SK-N-SH (cell line): Measurements from ENCODE around the gene GALNT5. TPM values are rescaled to one million over a fixed set of nuclear protein-coding genes. Genes with fewer than 3 reads are reported as not detected.

Experiments used
- CTCF ChIA-PET: fragments of 300-600, 350-600 bp; formaldehyde crosslinking; extraction: SDS; loops from one replicate; lab custom pipeline; 2021; lab: Yijun Ruan, JAX
- POLR2A ChIA-PET: fragments of 350-600 bp; sonication (Branson Sonifier 250); formaldehyde crosslinking; extraction: SDS; loops from one replicate; lab custom pipeline; 2020; ENCODE audit warnings: antibody characterized with exemption, inconsistent platforms; lab: Yijun Ruan, JAX
- DNase-seq: peaks from one replicate; pipeline ENCODE4 v3.0.0; 2012
- H2AFZ ChIP-seq: fragments of 200-600 bp; sonication (generic); 2 replicates; pipeline ENCODE4 v1.8.1; 2016; ENCODE audit warnings: antibody characterized with exemption, mild to moderate bottlenecking, low read depth
- H3F3A ChIP-seq: fragments of 200-600 bp; sonication (generic); replicated peaks from 2 replicates; pipeline ENCODE3; 2016; ENCODE audit warnings: antibody characterized with exemption, mild to moderate bottlenecking; ENCODE audit not compliant: insufficient read depth
- H3K27ac ChIP-seq, 2 experiments: fragments of 200-500 bp in 1 of 2; fragments of 200-600 bp in 1 of 2; sonication (Bioruptor generic) in 1 of 2; sonication (generic), shearing (Covaris generic) in 1 of 2; 2 replicates each; pipeline versions ENCODE4 v1.5.1 to v1.6.1; 2014 to 2016; ENCODE audit warnings: low read depth in 2 of 2, inconsistent platforms in 1 of 2, low read length in 1 of 2, mild to moderate bottlenecking in 1 of 2, mixed read lengths in 1 of 2
- H3K27me3 ChIP-seq: fragments of 200-600 bp; sonication (generic), shearing (Covaris generic); 2 replicates; pipeline ENCODE4 v1.6.1; 2016; ENCODE audit warnings: mixed run types; ENCODE audit not compliant: insufficient read depth
- H3K36me3 ChIP-seq, 2 experiments: fragments of 200-500 bp in 1 of 2; fragments of 200-600 bp in 1 of 2; sonication (Bioruptor generic) in 1 of 2; sonication (generic) in 1 of 2; replicated peaks in 1 of 2; 2 replicates each; pipeline versions ENCODE3 to v1.5.1; 2014 to 2016; ENCODE audit warnings: low read length in 1 of 2, mild to moderate bottlenecking in 1 of 2; ENCODE audit not compliant: insufficient read depth in 2 of 2, control insufficient read depth in 1 of 2
- H3K4me1 ChIP-seq, 2 experiments: fragments of 200-500 bp in 1 of 2; fragments of 200-600 bp in 1 of 2; sonication (Bioruptor generic) in 1 of 2; sonication (generic), shearing (Covaris generic) in 1 of 2; 2 replicates each; pipeline versions ENCODE4 v1.5.1 to v1.6.1; 2014 to 2016; ENCODE audit warnings: low read depth in 1 of 2, low read length in 1 of 2, mixed run types in 1 of 2; ENCODE audit not compliant: insufficient read depth in 2 of 2, control insufficient read depth in 1 of 2
- H3K4me2 ChIP-seq: fragments of 200-600 bp; sonication (generic), shearing (Covaris generic); 2 replicates; pipeline ENCODE4 v1.6.1; 2017; ENCODE audit warnings: mixed run types
- H3K4me3 ChIP-seq, 2 experiments: fragments of 200-500 bp in 1 of 2; fragments of 200-600 bp in 1 of 2; sonication (Bioruptor generic) in 1 of 2; sonication (generic), shearing (Covaris generic) in 1 of 2; 2 replicates each; pipeline versions ENCODE4 v1.5.1 to v1.8.1; 2014 to 2016; ENCODE audit warnings: low read depth in 2 of 2, inconsistent platforms in 1 of 2, low read length in 1 of 2, mild to moderate bottlenecking in 1 of 2, mixed read lengths in 1 of 2, moderate library complexity in 1 of 2
- H3K79me2 ChIP-seq: fragments of 200-600 bp; sonication (generic); 2 replicates; pipeline ENCODE4 v1.8.1; 2017; ENCODE audit warnings: mild to moderate bottlenecking; ENCODE audit not compliant: insufficient read depth
- H3K9ac ChIP-seq: fragments of 200-600 bp; sonication (generic); 2 replicates; pipeline ENCODE4 v1.6.1; 2017; ENCODE audit warnings: mixed run types
- H3K9me2 ChIP-seq: fragments of 200-600 bp; sonication (generic); 2 replicates; pipeline ENCODE4 v1.6.1; 2017; ENCODE audit warnings: mixed run types
- H3K9me3 ChIP-seq: fragments of 200-600 bp; sonication (generic); 2 replicates; pipeline ENCODE4 v1.6.1; 2017; ENCODE audit warnings: mixed run types, mild to moderate bottlenecking, moderate library complexity
- H4K20me1 ChIP-seq: fragments of 200-600 bp; sonication (generic); 2 replicates; pipeline ENCODE4 v1.6.1; 2017; ENCODE audit warnings: mild to moderate bottlenecking, mixed run types; ENCODE audit not compliant: insufficient read depth
- EP300 ChIP-seq, 2 experiments: IDR thresholded peaks; 2 replicates each; pipeline versions ENCODE4 v1.4.0 to v1.6.1; 2012; ENCODE audit warnings: borderline replicate concordance in 1 of 2, low read depth in 1 of 2, low read length in 1 of 2
- FOSL2 ChIP-seq: IDR thresholded peaks from 2 replicates; pipeline ENCODE4 v1.4.0; 2012; ENCODE audit warnings: low read depth, mild to moderate bottlenecking, moderate library complexity, borderline replicate concordance
- GATA2 ChIP-seq: sonication (generic); formaldehyde crosslinking; IDR thresholded peaks from 2 replicates; pipeline ENCODE4 v1.5.0; 2020; ENCODE audit warnings: mild to moderate bottlenecking, missing genetic modification reagents
- MAX ChIP-seq: IDR thresholded peaks from 2 replicates; pipeline ENCODE4 v1.4.0; 2012; ENCODE audit warnings: low read depth
- MXI1 ChIP-seq: IDR thresholded peaks from 2 replicates; pipeline ENCODE4 v1.6.1; 2012; ENCODE audit warnings: mild to moderate bottlenecking, low read depth, low read length, improper control_type of control experiment
- NFIC ChIP-seq: IDR thresholded peaks from 2 replicates; pipeline ENCODE4 v1.4.0; 2012; ENCODE audit warnings: borderline replicate concordance
- PBX3 ChIP-seq: IDR thresholded peaks from 2 replicates; pipeline ENCODE4; 2012
- POLR2AphosphoS5 ChIP-seq: IDR thresholded peaks from 2 replicates; pipeline ENCODE4 v1.6.1; 2012; ENCODE audit warnings: low read depth, low read length
- RFX5 ChIP-seq: IDR thresholded peaks from 2 replicates; pipeline ENCODE4 v1.6.1; 2012; ENCODE audit warnings: mild to moderate bottlenecking, improper control_type of control experiment, low read length
- SMC3 ChIP-seq: IDR thresholded peaks from 2 replicates; pipeline ENCODE4 v1.6.1; 2012; ENCODE audit warnings: low read depth, low read length, improper control_type of control experiment
- TAF1 ChIP-seq: IDR thresholded peaks from 2 replicates; pipeline ENCODE4 v1.6.1; 2012; ENCODE audit warnings: low read depth, mild to moderate bottlenecking, low read length, moderate library complexity, borderline replicate concordance
- TCF12 ChIP-seq: IDR thresholded peaks from 2 replicates; pipeline ENCODE4 v1.4.0; 2012
- TEAD4 ChIP-seq: IDR thresholded peaks from 2 replicates; pipeline ENCODE4 v1.4.0; 2012; ENCODE audit warnings: mild to moderate bottlenecking, borderline replicate concordance; ENCODE audit not compliant: insufficient read depth
- WGBS: methylation state at CpG from one replicate; pipeline ENCODE4 v1.1.6; 2017; ENCODE audit warnings: low lambda C conversion rate; 5-methylcytosine and 5-hydroxymethylcytosine counted together
- polyA plus RNA-seq, 3 experiments: library from polyadenylated mRNA; depleted of rRNA; stranded (reverse); fragments of >200 nt; gene quantifications; 2 replicates each; pipeline ENCODE4 v1.2.3, GENCODE V29; 2012
- TF ChIP-seq, protein P1 (sequence below): fragments of 150-350 bp; IDR thresholded peaks from 2 replicates; pipeline ENCODE4 v1.6.1; 2017; ENCODE audit warnings: antibody characterized with exemption, low read length, low read depth, borderline replicate concordance

The GALNT5 gene, protein sequence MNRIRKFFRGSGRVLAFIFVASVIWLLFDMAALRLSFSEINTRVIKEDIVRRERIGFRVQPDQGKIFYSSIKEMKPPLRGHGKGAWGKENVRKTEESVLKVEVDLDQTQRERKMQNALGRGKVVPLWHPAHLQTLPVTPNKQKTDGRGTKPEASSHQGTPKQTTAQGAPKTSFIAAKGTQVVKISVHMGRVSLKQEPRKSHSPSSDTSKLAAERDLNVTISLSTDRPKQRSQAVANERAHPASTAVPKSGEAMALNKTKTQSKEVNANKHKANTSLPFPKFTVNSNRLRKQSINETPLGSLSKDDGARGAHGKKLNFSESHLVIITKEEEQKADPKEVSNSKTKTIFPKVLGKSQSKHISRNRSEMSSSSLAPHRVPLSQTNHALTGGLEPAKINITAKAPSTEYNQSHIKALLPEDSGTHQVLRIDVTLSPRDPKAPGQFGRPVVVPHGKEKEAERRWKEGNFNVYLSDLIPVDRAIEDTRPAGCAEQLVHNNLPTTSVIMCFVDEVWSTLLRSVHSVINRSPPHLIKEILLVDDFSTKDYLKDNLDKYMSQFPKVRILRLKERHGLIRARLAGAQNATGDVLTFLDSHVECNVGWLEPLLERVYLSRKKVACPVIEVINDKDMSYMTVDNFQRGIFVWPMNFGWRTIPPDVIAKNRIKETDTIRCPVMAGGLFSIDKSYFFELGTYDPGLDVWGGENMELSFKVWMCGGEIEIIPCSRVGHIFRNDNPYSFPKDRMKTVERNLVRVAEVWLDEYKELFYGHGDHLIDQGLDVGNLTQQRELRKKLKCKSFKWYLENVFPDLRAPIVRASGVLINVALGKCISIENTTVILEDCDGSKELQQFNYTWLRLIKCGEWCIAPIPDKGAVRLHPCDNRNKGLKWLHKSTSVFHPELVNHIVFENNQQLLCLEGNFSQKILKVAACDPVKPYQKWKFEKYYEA
- 10.4 and 15.3 TPM in 2 replicates for polyA plus RNA-seq (2012; rRNA removed)
- 14.9 TPM in 2 replicates for polyA plus RNA-seq (2012; cell fraction: cytosol; rRNA removed)
- 11.0 and 22.9 TPM in 2 replicates for polyA plus RNA-seq (2012; cell fraction: nucleus; rRNA removed)

DNA sequence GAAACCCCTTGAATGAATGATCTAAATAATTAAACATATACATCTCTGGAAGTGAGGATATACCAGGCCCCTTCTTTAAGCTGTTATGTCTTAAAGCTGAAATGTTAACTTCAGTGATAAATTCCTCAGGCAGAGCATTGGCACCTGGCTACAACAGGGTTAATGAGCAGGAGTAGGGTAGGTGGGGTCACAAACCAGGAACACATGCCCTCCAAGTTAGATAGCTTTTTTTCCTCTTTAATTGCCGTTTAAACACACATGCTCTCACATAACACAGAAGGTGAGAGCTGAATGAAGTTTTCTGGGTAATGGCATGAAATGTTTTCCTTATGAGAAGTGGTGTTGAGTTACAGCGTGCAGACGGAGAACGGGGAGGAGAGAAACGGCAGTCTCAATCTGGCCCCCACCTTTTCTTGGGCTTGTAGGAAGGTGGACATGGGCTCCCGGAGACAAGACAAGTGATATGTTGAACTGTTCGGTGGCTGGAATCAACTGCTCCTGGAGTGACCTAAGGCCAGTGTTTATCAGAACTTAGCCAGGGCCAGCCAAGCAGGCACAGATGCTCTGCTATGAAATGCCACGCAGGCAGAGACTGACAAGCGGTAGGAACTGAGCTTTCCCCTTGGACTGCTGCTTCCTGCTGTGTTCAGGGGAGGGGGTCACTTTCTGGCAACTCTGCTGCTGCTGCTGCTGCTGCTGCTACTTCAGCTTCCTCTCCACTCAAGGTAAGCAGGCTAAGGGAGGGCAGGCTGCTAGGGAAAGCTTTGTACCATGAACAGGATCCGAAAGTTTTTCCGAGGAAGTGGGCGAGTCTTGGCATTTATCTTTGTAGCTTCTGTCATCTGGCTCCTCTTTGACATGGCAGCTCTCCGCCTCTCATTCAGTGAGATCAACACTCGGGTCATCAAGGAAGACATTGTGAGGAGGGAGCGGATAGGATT lies at the start of gene GALNT5:
GALNT5 (plus strand) TSS at position 394 of the 941 bp plus-strand sequence; CDS start at position 772, 378 bp downstream.
- peak within 1 kb of the TSS; percentile 83 for H2AFZ ChIP-seq
- peak within 1 kb of the TSS; percentile 66 for H3K9ac ChIP-seq
- 9% methylated on average over 13 of the region's 15 CpGs for WGBS
- H3K9me3 ChIP-seq = no peaks in the 10 kb centered on the region
- CTCF ChIA-PET = no interaction called here
- no peaks in the 10 kb centered on the region for H3K79me2 ChIP-seq
- peak within 1 kb of the TSS; percentile 56 to 65 for H3K4me3 ChIP-seq
- H3K4me1 ChIP-seq = no peaks in the 10 kb centered on the region; a peak in 2 of 4 replicates
- peak within 1 kb of the TSS; percentile 52 to 60; a peak in 3 of 4 replicates for H3K27ac ChIP-seq
- TF ChIP-seq NFIC (0 out of 2 replicates have a peak, but pooled peaks have one; percentile 3), MAX (peak; percentile 71; the same call in 1 of the 2 replicates), FOSL2 (no peak), TCF12 (0 out of 2 replicates have a peak, but pooled peaks have one; percentile 5), SMC3 (no peak), RFX5 (no peak), PBX3 (peak; percentile 38; the same call in 1 of the 2 replicates), POLR2AphosphoS5 (peak; percentile 36), TEAD4 (no peak)
- DNase-seq = no peak
- peaks cover 14% of the 10 kb centered on the region for H3F3A ChIP-seq
- H3K27me3 ChIP-seq = no peaks in the 10 kb centered on the region
- POLR2A ChIA-PET = no interaction called here
- no peaks in the 10 kb centered on the region for H4K20me1 ChIP-seq
- H3K9me2 ChIP-seq = no peaks in the 10 kb centered on the region
- peak within 1 kb of the TSS; percentile 82 for H3K4me2 ChIP-seq
- H3K36me3 ChIP-seq = no peaks in the 10 kb centered on the region

- H2AFZ ChIP-seq = no peak overlapping the region
- H3K9ac ChIP-seq = no peak overlapping the region
- H4K20me1 ChIP-seq = no peaks in the 10 kb centered on the region
- H3K4me3 ChIP-seq = no peak overlapping the region
- H3F3A ChIP-seq = no peaks in the 10 kb centered on the region
- CTCF ChIA-PET = no interaction called here
- no peak overlapping the region for H3K27ac ChIP-seq
- POLR2A ChIA-PET = no interaction called here
- H3K4me2 ChIP-seq = no peak overlapping the region
- H3K36me3 ChIP-seq = no peaks in the 10 kb centered on the region
- TF ChIP-seq, protein P1, sequence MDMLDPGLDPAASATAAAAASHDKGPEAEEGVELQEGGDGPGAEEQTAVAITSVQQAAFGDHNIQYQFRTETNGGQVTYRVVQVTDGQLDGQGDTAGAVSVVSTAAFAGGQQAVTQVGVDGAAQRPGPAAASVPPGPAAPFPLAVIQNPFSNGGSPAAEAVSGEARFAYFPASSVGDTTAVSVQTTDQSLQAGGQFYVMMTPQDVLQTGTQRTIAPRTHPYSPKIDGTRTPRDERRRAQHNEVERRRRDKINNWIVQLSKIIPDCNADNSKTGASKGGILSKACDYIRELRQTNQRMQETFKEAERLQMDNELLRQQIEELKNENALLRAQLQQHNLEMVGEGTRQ = no peak
- TF ChIP-seq POLR2AphosphoS5 = no peak
- TF ChIP-seq EP300 (IDR thresholded peaks at IDR 0.05; ENCODE audit: borderline replicate concordance in 1 of 2, low read depth in 1 of 2, low read length in 1 of 2) = no peak
- no peak for TF ChIP-seq MXI1
- TF ChIP-seq TAF1 = no peak
- no peak for TF ChIP-seq FOSL2
- no peak for TF ChIP-seq PBX3
- TF ChIP-seq GATA2 (CRISPR knock-in tag) = no peak
- TF ChIP-seq TEAD4 = no peak
- TF ChIP-seq TCF12 = no peak
- TF ChIP-seq, all 33 proteins: peak for 0
- Histone ChIP-seq H3K4me1 (no peaks in the 10 kb centered on the region; a peak in 1 of 4 replicates), H3K9me2 (no peaks in the 10 kb centered on the region), H3K27me3 (no peaks in the 10 kb centered on the region), H3K79me2 (no peaks in the 10 kb centered on the region), H3K9me3 (no peaks in the 10 kb centered on the region)
- DNase-seq = no peak
Observed at GRCh38 chr2:157216286-157216965, 41.1 kb upstream of the GALNT5 start.
